GM12872 (cell line): ENCODE data around the gene SMIM14.

Source experiments
- TF ChIP-seq, protein P1 (sequence below): IDR thresholded peaks from 3 replicates; pipeline ENCODE4 v1.5.1; 2011; ENCODE audit warnings: low read depth, mild to moderate bottlenecking, low read length, moderate library complexity; ENCODE audit not compliant: insufficient read depth

The SMIM14 gene

DNA sequence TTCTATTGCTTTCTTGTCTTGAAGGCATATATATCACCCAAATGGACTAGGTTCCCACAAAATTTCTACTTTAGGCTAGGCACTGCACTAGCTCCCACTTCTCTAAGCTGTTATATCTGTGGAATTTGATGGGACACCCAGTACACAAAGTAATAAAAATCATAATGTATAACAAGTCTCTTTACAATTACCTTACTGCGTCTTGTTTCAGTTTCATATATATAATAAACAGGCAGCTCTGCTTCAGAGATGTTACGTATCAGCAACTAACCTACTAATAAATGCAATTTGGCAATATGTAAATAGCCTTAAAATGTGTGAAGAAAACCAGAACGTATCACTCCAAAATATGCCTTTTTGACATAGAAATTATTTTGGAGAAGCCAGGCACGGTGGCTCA lies 69.5 kb downstream of the SMIM14 start:
- TF ChIP-seq, protein P1, sequence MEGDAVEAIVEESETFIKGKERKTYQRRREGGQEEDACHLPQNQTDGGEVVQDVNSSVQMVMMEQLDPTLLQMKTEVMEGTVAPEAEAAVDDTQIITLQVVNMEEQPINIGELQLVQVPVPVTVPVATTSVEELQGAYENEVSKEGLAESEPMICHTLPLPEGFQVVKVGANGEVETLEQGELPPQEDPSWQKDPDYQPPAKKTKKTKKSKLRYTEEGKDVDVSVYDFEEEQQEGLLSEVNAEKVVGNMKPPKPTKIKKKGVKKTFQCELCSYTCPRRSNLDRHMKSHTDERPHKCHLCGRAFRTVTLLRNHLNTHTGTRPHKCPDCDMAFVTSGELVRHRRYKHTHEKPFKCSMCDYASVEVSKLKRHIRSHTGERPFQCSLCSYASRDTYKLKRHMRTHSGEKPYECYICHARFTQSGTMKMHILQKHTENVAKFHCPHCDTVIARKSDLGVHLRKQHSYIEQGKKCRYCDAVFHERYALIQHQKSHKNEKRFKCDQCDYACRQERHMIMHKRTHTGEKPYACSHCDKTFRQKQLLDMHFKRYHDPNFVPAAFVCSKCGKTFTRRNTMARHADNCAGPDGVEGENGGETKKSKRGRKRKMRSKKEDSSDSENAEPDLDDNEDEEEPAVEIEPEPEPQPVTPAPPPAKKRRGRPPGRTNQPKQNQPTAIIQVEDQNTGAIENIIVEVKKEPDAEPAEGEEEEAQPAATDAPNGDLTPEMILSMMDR, result no peak

DNA sequence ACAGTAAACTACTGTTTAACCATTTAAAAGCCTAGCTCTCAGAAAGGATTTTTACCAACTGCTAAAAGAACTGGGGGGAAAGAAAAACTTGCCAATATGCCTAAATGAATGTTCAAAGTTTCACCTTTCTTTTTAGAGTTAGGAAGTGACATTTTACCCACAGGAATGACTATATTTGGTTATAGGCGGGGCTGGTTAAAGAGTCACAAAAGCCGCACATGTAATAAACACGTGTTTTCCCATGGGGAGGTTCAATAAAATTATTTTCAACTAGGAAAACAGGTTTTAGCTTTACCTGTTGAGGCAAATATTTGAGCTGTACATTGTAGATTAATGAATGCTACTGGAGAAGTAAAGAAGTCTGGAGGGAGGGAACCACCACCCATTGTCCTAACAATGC lies 69.9 kb downstream of the SMIM14 start:
- TF ChIP-seq, protein P1, result no peak

DNA sequence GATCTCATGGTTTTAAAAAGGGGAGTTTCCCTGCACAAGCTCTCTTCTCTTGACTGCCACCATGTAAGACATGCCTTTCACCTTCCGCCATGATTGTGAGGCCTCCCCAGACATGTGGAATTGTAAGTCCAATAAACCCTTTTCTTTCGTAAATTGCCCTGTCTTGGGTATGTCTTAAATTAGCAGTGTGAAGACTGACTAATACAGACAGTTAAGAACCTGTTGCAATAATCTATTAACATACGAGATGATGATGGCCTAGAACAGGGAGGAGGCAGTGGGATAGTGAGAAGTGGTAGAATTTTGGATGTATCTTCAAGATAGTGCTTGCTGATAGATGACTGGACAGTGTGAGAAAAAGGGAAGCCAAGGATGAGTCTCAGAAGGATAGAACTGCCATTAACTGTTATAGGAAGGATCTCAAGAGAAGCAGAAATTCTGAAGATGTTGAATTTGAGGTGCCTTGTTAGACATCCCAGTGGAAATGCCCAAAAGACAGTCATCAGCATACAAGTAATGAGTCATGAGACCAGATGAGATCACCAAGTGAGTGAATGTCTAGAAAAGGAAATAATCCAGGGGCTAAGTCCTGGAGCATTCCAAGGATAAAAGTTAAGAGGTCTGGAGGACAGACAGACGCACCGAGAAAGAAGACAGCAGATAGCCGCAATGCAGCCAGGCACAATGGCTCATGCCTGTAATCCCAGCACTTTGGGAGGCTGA lies 72.6 kb downstream of the SMIM14 start:
- TF ChIP-seq, protein P1, result no peak

DNA sequence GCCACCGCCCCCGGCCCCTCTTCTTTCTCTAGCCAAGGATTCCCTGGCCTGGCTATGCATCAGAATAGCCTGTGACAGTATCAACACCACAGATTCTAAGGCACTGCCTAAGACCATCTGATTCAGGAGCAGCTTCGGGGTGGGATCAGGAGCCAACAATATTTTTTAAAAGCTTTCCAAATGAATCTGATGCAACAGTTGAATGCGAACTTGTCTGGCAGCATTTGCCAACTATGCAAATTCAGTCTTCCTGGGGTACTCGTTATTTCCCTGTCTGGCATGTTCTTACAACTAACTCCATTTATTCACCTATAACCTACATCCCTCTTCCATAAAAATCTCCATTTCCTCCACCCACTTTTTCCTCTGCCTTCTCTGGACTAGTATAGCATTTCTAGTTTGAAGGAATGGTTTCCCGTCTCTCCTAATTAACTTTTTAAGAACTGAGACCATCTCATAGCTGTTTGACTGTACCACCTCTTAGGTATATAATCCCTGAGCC lies 75.3 kb downstream of the SMIM14 start:
- TF ChIP-seq, protein P1, result no peak

DNA sequence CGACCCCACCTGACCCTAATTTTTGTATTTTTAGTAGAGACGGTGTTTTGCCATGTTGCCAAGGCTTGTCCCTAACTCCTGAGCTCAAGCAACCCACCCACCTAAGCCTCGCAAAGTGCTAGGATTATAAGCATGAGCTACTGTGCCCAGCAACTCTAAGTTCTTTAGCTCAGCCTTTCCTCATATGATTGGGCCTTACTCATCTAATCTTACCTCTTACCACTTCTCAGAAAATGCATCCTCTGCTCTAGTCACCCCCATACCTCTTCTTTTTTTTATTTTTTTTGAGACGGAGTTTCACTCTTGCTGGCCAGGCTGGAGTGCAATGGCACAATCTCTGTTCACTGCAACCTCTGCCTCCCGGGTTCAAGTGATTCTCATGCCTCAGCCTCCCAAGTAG lies 75.9 kb downstream of the SMIM14 start:
- TF ChIP-seq, protein P1, result no peak

DNA sequence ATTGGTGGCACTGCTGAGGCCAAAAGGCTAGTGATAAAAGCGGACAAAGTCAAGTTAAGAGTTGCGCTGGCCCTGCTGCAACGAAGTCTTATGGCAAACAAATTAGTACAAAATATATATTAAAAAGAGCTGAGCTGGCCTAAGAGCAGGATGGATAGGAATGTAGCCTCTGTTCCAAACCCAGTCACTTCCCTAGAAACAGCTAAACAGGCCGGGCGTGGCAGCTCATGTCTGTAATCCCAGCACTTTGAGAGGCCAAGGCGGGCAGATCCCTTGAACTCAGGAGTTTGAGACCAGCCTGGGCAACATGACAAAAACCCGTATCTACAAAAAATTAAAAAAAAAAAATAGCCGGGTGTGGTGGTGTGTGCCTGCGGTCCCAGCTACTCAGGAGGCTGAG lies 79.0 kb downstream of the SMIM14 start:
- TF ChIP-seq, protein P1, result no peak

DNA sequence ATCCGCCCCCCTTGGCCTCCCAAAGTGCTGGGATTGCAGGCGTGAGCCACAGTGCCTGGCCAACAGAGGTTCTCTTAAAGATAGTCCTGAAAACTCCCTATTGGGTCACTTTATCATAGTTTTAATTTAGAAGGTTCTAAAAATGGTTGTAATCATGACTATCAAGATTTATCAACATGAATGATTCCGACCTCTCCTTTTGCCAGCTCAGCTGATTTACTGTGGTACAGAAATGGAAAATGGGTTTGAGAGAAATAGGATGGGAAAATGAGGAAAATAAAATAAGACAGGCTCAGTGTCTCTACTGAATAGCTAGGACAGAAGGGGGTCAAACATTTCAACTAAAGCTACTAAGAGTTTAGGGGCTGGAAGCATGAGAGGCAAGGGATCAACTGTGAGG lies 83.2 kb downstream of the SMIM14 start:
- TF ChIP-seq, protein P1, result no peak
